Activated CD4-positive, alpha-beta memory T cell treated with anti-CD3 and anti-CD28 coated beads for 36 hours (primary cell): ENCODE data around the gene WARS2. TPM values are rescaled to one million over a fixed set of nuclear protein-coding genes. Genes with fewer than 3 reads are reported as not detected.

Experiments used
- CTCF ChIA-PET: fragments of 350-600 bp; sonication (Branson Sonifier 250); formaldehyde crosslinking; loops from one replicate; lab custom pipeline; 2021; ENCODE audit warnings: antibody characterized with exemption, inconsistent platforms; lab: Charles Lee
- POLR2A ChIA-PET: fragments of 350-600 bp; sonication (Branson Sonifier 250); formaldehyde crosslinking; loops from one replicate; lab custom pipeline; 2021; ENCODE audit warnings: antibody characterized with exemption; lab: Charles Lee
- DNase-seq: peaks from one replicate; pipeline ENCODE4 v3.0.0-alpha.2; 2020
- H3K27ac Mint-ChIP-seq: one replicate; pipeline ENCODE4 v1.8.0; 2021; ENCODE audit warnings: mixed read lengths
- H3K27me3 Mint-ChIP-seq: one replicate; pipeline ENCODE4 v1.8.0; 2021; ENCODE audit warnings: mixed read lengths
- H3K36me3 Mint-ChIP-seq: one replicate; pipeline ENCODE4 v1.8.0; 2021; ENCODE audit warnings: mixed read lengths
- H3K4me1 Mint-ChIP-seq: one replicate; pipeline ENCODE4 v1.8.0; 2021; ENCODE audit warnings: low read depth, mixed read lengths
- H3K4me3 Mint-ChIP-seq: one replicate; pipeline ENCODE4 v1.8.0; 2021; ENCODE audit warnings: mild to moderate bottlenecking, mixed read lengths
- H3K9me3 Mint-ChIP-seq: one replicate; pipeline ENCODE4 v1.8.0; 2021; ENCODE audit warnings: mixed read lengths
- intact Hi-C: fragments of 100-400 bp; cut with micrococcal nuclease; formaldehyde crosslinking; loops from one replicate; pipeline ENCODE4 v1.15.1; 2023
- total RNA-seq, 2 experiments: library from RNA; stranded (reverse); gene quantifications; one replicate each; pipeline ENCODE4 v1.2.3, GENCODE V29; 2021

Gene WARS2
- total RNA-seq, 2 experiments from 2014 or later = 16.7 to 18.2 TPM

DNA sequence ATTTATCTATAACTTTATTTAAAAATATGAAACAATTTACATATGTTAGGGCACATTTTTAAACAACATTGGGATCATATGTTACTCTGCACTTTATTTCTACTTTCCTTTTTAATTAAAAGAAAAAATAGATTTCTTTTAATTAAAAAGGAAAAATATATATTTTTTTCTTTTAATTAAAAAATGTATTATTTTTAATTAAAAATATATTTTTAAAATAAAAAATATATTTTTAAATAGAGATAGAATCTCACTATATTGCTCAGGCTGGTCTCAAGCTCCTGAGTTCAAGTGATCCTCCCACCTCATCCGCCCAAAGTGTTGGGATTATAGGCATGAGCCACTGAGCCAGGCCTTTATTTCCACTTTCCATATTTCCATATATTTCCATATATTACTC is 36.7 kb downstream of the WARS2 start:
- Mint-ChIP-seq H3K27me3 (no peaks in the 10 kb centered on the region), H3K4me1 (no peaks in the 10 kb centered on the region), H3K27ac (no peak overlapping the region), H3K36me3 (peaks cover 13% of the 10 kb centered on the region), H3K4me3 (no peak overlapping the region), H3K9me3 (peaks cover 18% of the 10 kb centered on the region)
- CTCF ChIA-PET = no interaction called here
- POLR2A ChIA-PET = interaction anchor here (0.6 kb wide), 1 partner anchor 13 kb away, joined by 3 read pairs; no protein-coding TSS in a partner anchor
- intact Hi-C loops = no loop called here
- DNase-seq = no peak

DNA sequence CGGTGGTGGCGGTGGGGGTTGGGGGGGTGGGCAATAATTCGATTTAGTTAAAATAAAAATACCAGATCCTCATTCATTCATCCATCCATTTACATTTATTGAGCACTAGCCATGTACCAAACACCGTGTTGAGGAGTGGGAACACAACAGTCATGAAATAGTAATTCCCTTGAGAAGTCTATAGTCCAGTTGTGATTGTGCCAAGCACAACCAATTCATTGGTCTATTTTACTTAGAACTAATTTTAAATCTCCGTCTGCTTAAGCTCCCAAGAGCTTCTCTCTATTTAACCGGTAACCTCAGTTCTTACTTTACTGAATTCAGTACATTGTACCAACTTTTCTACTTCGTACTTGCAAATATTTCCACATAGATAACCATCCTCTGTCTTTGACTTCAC is 38.4 kb downstream of the WARS2 start:
- H3K4me1 Mint-ChIP-seq = no peaks in the 10 kb centered on the region
- H3K36me3 Mint-ChIP-seq = peaks cover 13% of the 10 kb centered on the region
- no peak overlapping the region for H3K4me3 Mint-ChIP-seq
- no peak overlapping the region for H3K27ac Mint-ChIP-seq
- H3K27me3 Mint-ChIP-seq = no peaks in the 10 kb centered on the region
- DNase-seq = no peak
- ChIA-PET POLR2A (no interaction called here), CTCF (no interaction called here)
- H3K9me3 Mint-ChIP-seq = peaks cover 12% of the 10 kb centered on the region
- intact Hi-C loops = no loop called here

DNA sequence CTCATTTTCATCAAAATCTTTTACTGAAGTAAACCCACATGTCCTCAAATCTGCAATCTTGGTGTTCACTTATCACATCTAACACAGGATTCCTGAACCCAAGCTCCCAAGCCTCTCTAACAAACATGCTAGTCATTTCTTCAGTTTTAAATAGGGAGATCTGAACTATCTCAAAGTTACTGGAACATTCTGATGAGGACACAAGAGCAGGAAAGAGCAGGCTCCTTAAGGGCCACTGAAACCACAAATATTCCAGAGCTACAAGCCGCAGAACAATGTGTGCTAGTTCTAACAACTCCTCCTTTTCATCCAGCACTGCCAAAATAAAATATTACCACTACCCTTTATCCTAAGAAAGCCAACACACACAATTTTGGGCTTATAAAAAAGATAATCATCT is 38.9 kb downstream of the WARS2 start:
- ChIA-PET POLR2A (no interaction called here), CTCF (no interaction called here)
- Mint-ChIP-seq H3K4me1 (no peaks in the 10 kb centered on the region), H3K9me3 (peaks cover 8% of the 10 kb centered on the region), H3K27me3 (no peaks in the 10 kb centered on the region), H3K36me3 (peaks cover 13% of the 10 kb centered on the region), H3K27ac (no peak overlapping the region), H3K4me3 (no peak overlapping the region)
- intact Hi-C loops = no loop called here
- no peak for DNase-seq

DNA sequence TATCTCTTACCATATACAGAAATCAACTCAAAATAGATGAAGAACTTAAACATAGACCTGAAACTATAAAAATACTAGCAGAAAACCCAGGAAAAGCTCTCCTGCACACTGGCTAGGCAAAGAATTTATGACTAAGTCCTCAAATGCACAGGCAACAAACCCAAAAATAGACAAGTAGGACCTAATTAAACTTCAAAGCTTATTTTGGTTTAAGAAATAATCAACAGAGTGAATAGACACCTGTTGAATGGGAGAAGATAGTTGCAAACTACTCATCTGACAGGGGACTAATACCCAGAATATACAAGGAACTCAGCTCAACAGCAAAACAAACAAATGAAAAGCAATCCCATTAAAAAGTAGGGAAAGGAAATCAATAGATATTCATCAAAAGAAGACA is 40.7 kb downstream of the WARS2 start:
- peaks cover 8% of the 10 kb centered on the region for H3K36me3 Mint-ChIP-seq
- H3K4me3 Mint-ChIP-seq = no peak overlapping the region
- H3K4me1 Mint-ChIP-seq = no peaks in the 10 kb centered on the region
- no peak overlapping the region for H3K27ac Mint-ChIP-seq
- ChIA-PET POLR2A (no interaction called here), CTCF (no interaction called here)
- H3K9me3 Mint-ChIP-seq = peaks cover 4% of the 10 kb centered on the region
- no peak for DNase-seq
- intact Hi-C loops = no loop called here
- H3K27me3 Mint-ChIP-seq = no peaks in the 10 kb centered on the region

DNA sequence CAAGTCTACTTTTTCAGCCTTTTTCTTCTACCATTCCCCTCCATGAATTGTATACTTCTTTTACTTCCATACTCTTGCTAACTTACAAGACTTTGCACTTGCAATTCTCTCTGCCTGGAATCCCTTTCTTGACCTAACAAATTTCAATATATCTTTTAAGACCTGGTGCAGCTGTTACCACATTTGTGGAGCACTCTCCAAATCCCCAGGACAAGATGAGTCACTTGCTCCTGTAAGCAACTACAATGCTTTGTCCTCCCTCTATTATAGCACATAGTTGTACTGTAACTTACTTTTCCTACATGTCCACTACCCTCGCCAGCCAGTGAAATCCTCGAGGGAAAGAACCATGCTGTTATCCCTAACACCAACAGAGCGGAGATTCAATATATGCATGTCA is 43.1 kb downstream of the WARS2 start:
- peaks cover 5% of the 10 kb centered on the region for H3K9me3 Mint-ChIP-seq
- H3K27ac Mint-ChIP-seq = no peak overlapping the region
- ChIA-PET POLR2A (no interaction called here), CTCF (interaction anchor here (0.6 kb wide), 1 partner anchor 1879 kb away, joined by 3 read pairs; no protein-coding TSS in a partner anchor)
- DNase-seq = no peak
- no peaks in the 10 kb centered on the region for H3K27me3 Mint-ChIP-seq
- no peaks in the 10 kb centered on the region for H3K4me1 Mint-ChIP-seq
- H3K36me3 Mint-ChIP-seq = peaks cover 11% of the 10 kb centered on the region
- intact Hi-C loops = no loop called here
- H3K4me3 Mint-ChIP-seq = no peak overlapping the region

DNA sequence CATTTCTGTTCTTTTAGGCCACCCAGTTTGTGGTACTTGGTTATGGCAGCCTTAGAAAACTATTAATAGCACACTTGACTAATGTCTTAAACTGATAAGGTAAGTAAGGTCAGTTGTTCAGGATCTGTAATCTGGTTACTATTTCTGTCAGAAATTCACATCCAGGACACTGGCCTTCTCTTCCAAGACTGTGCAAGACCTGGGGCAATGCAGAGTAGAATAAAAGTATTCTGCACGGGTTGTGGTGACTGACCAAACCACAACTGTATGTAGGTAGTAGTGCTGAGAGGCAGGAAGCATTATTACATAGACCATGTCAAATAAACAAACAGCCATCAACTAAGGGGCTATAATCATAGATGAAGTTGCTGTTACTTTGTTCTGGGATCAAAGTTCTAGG is 46.7 kb downstream of the WARS2 start:
- Mint-ChIP-seq H3K9me3 (peaks cover 21% of the 10 kb centered on the region), H3K4me1 (no peaks in the 10 kb centered on the region), H3K27me3 (no peaks in the 10 kb centered on the region), H3K4me3 (no peak overlapping the region), H3K36me3 (peaks cover 19% of the 10 kb centered on the region), H3K27ac (no peak overlapping the region)
- ChIA-PET POLR2A (no interaction called here), CTCF (no interaction called here)
- no peak for DNase-seq
- intact Hi-C loops = no loop called here

DNA sequence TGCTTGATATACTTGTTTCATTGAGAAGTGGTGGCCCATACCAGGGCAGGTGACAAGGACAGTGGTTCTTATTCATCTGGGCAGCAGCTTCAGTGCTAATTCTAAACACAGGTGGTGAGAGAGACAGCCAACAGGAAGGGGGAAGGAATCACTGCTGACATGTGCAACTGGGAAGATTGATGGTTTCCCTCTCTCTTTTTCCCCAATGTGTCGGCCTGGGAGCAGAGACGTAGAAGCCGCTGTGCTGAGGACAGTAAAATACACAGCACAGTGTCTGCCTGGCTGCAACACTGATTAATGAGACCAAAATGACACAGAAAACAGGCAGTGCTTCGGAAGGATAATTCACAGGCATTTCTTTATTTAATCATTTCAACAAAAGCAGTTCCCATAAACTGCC is 48.8 kb downstream of the WARS2 start:
- H3K9me3 Mint-ChIP-seq = peaks cover 24% of the 10 kb centered on the region
- H3K4me1 Mint-ChIP-seq = no peaks in the 10 kb centered on the region
- H3K27me3 Mint-ChIP-seq = no peaks in the 10 kb centered on the region
- H3K27ac Mint-ChIP-seq = no peak overlapping the region
- peaks cover 26% of the 10 kb centered on the region for H3K36me3 Mint-ChIP-seq
- POLR2A ChIA-PET = no interaction called here
- CTCF ChIA-PET = no interaction called here
- DNase-seq = no peak
- no peak overlapping the region for H3K4me3 Mint-ChIP-seq
- intact Hi-C loops = no loop called here

DNA sequence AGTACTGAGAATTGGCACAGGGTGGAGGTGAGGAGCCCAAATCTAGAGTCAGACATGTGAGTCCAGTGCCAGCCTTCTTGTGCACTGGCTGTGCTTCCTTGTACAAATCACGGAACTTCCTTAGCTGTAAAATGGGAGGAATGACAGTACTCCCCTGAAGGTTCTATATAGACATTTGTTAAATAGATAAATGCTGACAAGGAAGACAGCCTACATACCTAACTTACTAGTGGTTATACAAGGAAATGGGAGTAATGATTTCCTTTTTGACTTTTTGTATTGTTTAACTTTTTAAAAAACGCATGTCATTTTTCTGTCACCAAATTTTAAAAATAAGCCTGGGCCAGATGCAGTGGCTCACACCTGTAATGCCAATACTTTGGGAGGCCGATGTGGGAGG is 50.2 kb downstream of the WARS2 start:
- Mint-ChIP-seq H3K36me3 (peaks cover 31% of the 10 kb centered on the region), H3K27me3 (no peaks in the 10 kb centered on the region), H3K9me3 (peaks cover 28% of the 10 kb centered on the region), H3K27ac (no peak overlapping the region), H3K4me1 (no peaks in the 10 kb centered on the region), H3K4me3 (no peak overlapping the region)
- ChIA-PET CTCF (no interaction called here), POLR2A (no interaction called here)
- intact Hi-C loops = no loop called here
- no peak for DNase-seq

DNA sequence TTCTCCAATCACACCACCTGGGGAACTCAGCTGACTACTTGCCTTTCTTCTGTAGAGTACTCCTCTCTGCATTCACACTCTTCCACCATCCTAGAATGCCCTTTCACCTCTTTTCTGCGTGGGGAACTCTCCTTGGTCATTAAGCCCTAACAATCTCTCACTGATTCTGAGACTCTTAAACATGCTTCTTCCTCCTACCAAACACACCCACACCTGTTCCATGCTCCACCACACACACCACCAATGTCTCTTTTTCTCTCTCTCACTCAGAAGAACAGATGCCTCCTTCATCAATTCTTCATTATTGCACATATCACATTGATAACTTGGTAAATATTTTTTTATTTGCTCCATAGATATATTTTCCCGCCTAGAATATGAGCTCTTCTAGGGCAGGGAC is 53.6 kb downstream of the WARS2 start:
- ChIA-PET CTCF (no interaction called here), POLR2A (no interaction called here)
- Mint-ChIP-seq H3K27ac (no peak overlapping the region), H3K36me3 (peaks cover 34% of the 10 kb centered on the region), H3K4me1 (no peaks in the 10 kb centered on the region), H3K27me3 (no peaks in the 10 kb centered on the region), H3K9me3 (peaks cover 27% of the 10 kb centered on the region), H3K4me3 (no peak overlapping the region)
- no peak for DNase-seq
- intact Hi-C loops = no loop called here

DNA sequence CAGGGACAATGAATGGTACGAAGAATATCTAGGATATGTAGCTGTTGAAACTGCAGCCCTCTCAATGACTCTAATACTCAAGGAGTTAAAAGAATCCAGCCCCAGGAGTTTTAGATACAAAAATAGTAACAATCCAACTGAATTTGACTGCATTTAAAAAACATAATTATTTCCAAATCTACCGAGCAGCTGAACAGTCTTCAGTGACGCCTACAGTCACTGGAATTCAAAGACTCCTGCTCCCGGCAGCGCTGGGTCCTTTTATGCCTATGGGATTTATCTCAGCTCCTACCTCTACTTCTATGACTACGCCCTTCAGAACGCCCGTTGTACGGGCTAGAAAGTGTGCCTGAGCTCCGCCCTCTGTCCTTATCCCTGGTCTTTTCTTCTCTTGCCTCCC is 55.7 kb downstream of the WARS2 start:
- Mint-ChIP-seq H3K4me3 (no peak overlapping the region), H3K27me3 (no peaks in the 10 kb centered on the region), H3K9me3 (peaks cover 14% of the 10 kb centered on the region), H3K36me3 (peaks cover 33% of the 10 kb centered on the region), H3K27ac (no peak overlapping the region), H3K4me1 (no peaks in the 10 kb centered on the region)
- ChIA-PET POLR2A (no interaction called here), CTCF (no interaction called here)
- no peak for DNase-seq
- intact Hi-C loops = no loop called here

DNA sequence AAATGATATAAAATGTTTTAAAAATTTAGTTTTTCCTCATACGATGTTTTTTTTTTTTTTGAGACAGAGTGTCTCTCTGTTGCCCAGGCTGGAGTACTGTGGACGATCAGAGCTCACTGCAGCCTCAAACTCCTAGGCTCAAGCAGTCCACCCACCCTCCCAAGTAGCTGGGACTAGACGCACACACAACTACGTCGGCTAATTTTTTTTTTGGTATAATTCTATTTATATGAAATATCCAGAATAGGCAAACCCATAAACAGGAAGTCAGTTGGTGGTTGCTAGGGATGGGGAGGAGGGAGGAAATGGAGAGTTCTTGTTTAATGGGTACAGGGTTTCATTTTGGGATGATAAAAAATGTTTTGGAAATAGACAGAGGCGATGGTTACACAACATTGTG is 56.5 kb downstream of the WARS2 start:
- intact Hi-C loops = no loop called here
- H3K27me3 Mint-ChIP-seq = no peaks in the 10 kb centered on the region
- ChIA-PET POLR2A (no interaction called here), CTCF (no interaction called here)
- H3K4me1 Mint-ChIP-seq = no peaks in the 10 kb centered on the region
- peaks cover 14% of the 10 kb centered on the region for H3K9me3 Mint-ChIP-seq
- DNase-seq = no peak
- H3K4me3 Mint-ChIP-seq = no peak overlapping the region
- peaks cover 30% of the 10 kb centered on the region for H3K36me3 Mint-ChIP-seq
- no peak overlapping the region for H3K27ac Mint-ChIP-seq

DNA sequence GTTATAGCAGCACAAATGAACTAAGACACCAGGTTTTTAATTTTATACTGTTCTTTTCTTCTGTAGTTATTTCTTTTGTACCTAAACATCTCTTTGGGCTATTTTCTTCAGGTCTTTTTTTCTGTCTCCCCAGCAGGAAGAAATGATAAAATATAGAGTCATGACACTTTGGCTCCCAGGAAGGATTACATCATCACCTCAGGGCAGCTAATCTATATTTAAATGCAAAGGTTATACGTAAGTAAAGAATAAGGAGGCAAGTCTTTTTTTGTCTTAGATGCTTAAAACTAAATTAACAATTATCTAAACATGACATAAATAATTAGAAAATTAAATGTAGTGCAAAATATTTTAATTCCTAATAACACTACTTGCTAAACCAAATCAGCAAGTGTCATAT is 57.0 kb downstream of the WARS2 start:
- H3K4me3 Mint-ChIP-seq = no peak overlapping the region
- no peaks in the 10 kb centered on the region for H3K4me1 Mint-ChIP-seq
- ChIA-PET CTCF (no interaction called here), POLR2A (no interaction called here)
- H3K36me3 Mint-ChIP-seq = peaks cover 32% of the 10 kb centered on the region
- intact Hi-C loops = no loop called here
- H3K27me3 Mint-ChIP-seq = no peaks in the 10 kb centered on the region
- peaks cover 17% of the 10 kb centered on the region for H3K9me3 Mint-ChIP-seq
- no peak overlapping the region for H3K27ac Mint-ChIP-seq
- DNase-seq = no peak

DNA sequence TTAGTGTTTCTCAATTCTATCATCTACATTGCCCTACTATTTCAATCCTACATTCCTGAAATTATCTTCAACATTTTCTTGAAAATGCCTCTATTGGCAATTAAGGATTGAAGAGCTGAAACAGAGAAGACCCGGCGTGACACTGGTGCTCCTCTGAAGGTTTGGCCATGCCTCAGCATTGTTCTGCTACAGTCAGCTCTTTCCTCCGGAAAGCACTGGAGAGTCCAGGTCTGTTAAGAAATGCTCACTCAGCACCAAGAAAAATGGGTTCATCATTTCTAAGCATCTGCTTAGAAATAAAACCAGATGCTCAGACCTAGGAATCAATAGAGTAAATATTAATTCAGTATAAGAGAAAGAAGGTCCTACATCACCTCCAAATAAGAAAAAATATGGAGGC is 58.8 kb downstream of the WARS2 start:
- Mint-ChIP-seq H3K4me3 (no peak overlapping the region), H3K4me1 (no peaks in the 10 kb centered on the region), H3K27ac (no peak overlapping the region), H3K36me3 (peaks cover 29% of the 10 kb centered on the region), H3K9me3 (peaks cover 16% of the 10 kb centered on the region), H3K27me3 (no peaks in the 10 kb centered on the region)
- no peak for DNase-seq
- ChIA-PET CTCF (no interaction called here), POLR2A (no interaction called here)
- intact Hi-C loops = no loop called here
